Neural progenitor cell (in vitro differentiated cells): ENCODE data around the gene SLC35G3.

ENCODE experiments used
- EZH2 ChIP-seq: fragments of 200-600 bp; sonication (generic); IDR thresholded peaks from 2 replicates; pipeline ENCODE4 v1.6.1; 2017; ENCODE audit warnings: antibody characterized with exemption, mild to moderate bottlenecking, moderate library complexity
- TF ChIP-seq, protein P1 (sequence below): fragments of 200-600 bp; sonication (generic); IDR thresholded peaks from 2 replicates; pipeline ENCODE4 v1.5.1; 2017; ENCODE audit warnings: antibody characterized with exemption, mild to moderate bottlenecking

DNA sequence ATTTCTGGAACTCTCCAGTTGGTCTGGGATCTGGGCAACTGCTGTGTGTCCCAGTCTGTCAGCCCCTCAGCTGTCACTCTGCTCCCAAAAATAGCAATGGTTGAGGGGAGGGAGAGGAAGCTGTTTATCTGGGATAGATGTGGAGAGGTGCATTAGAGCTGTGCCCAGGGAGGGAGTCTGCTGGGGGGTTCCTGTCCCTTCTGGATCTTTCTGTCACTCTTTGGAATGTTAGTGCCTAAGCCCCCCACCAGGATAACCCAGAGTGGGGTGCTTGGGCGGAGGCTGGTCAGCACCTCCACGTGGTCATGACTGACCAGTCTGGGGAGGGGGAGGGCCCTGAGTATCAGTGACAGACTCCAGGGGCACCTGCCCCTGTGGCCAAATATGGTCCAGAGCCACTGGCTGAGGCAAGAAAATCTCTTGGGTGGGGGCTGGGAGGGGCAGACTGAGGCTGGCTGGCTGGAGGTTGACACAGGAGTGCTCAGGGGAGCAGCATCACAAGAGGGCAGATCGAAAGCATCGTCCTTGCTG is 46.8 kb downstream of the SLC35G3 start, which contains the start of gene UNC45B:
- TF ChIP-seq, protein P1, sequence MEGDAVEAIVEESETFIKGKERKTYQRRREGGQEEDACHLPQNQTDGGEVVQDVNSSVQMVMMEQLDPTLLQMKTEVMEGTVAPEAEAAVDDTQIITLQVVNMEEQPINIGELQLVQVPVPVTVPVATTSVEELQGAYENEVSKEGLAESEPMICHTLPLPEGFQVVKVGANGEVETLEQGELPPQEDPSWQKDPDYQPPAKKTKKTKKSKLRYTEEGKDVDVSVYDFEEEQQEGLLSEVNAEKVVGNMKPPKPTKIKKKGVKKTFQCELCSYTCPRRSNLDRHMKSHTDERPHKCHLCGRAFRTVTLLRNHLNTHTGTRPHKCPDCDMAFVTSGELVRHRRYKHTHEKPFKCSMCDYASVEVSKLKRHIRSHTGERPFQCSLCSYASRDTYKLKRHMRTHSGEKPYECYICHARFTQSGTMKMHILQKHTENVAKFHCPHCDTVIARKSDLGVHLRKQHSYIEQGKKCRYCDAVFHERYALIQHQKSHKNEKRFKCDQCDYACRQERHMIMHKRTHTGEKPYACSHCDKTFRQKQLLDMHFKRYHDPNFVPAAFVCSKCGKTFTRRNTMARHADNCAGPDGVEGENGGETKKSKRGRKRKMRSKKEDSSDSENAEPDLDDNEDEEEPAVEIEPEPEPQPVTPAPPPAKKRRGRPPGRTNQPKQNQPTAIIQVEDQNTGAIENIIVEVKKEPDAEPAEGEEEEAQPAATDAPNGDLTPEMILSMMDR = no peak
- no peak for TF ChIP-seq EZH2
